ENCODE results near the gene ARIH1.

DNA sequence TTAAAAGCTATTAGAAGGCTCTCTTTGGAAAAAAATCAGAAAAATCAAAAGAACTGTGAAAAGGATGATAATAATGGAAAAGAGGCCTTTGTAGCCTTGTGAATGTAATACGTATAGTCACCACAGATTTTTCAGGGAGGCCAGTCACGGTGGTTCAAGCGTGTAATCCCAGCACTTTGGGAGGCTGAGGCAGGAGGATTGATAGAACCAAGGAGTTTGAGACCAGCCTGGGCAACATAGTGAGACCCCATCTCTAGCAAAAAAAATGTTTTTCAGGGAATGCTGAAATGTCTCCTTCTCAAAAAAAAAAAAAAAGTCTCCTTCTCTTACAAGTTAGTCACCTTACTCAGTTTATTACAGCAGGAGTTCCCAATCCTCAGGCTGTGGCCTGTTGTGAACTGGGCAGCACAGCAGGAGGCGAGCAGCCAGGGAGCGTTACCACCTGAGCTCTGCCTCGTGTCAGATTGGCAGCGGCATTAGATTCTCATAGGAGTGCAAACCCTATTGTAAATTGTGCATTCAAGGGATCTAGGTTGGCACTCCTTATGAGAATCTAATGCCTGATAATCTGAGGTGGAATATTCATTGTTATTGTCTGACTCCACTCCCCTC is 15.9 kb downstream of the ARIH1 start:
- TF ChIP-seq CTCF (IDR thresholded peaks at IDR 0.05) (no peak), POLR2AphosphoS5 (IDR thresholded peaks at IDR 0.05; ENCODE audit: low read depth, low read length) (no peak), REST (IDR thresholded peaks at IDR 0.05; ENCODE audit: insufficient read depth in 1 of 2, low read depth in 2 of 2, low read length in 1 of 2) (no peak), SIN3A (IDR thresholded peaks at IDR 0.05; ENCODE audit: borderline replicate concordance, insufficient read depth, low read depth, low read length) (no peak)

Measured in Panc1 (cell line).